Ascending aorta (tissue), 2 donors: ENCODE measurements around the gene ST8SIA1. TPM values are rescaled to one million over a fixed set of nuclear protein-coding genes. Genes with fewer than 3 reads are reported as not detected.

Source experiments
- DNase-seq, 2 donors: peaks; one replicate each; pipeline ENCODE4 v3.0.0-alpha.2; 2019; ENCODE audit warnings: low spot score in 2 of 2
- H3K27ac ChIP-seq, 2 donors: fragments of 200-600 bp; sonication (generic); one replicate each; pipeline ENCODE4 v1.5.1; 2016 to 2017; ENCODE audit warnings: mild to moderate bottlenecking in 1 of 2
- H3K27me3 ChIP-seq: fragments of 200-600 bp; sonication (generic); one replicate; pipeline ENCODE4 v1.5.1; 2017
- H3K36me3 ChIP-seq, 2 donors: fragments of 200-600 bp; sonication (generic); one replicate each; pipeline ENCODE4 v1.5.1; 2016
- H3K4me1 ChIP-seq, 2 donors: fragments of 200-600 bp; sonication (generic); one replicate each; pipeline ENCODE4 v1.5.1; 2016 to 2017; ENCODE audit warnings: mild to moderate bottlenecking in 1 of 2
- H3K4me3 ChIP-seq, 2 donors: fragments of 200-600 bp; sonication (generic); one replicate each; pipeline ENCODE4 v1.5.1; 2016 to 2017; ENCODE audit warnings: mild to moderate bottlenecking in 1 of 2
- H3K9me3 ChIP-seq, 2 donors: fragments of 200-600 bp; sonication (generic); one replicate each; pipeline ENCODE4 v1.5.1; 2016
- CTCF ChIP-seq, 3 experiments: fragments of 200-600 bp in 2 of 3; fragments of 450-650 bp in 1 of 3; sonication (generic) in 2 of 3; IDR thresholded peaks; one replicate each; pipeline ENCODE4 v1.5.1; 2016 to 2019; ENCODE audit warnings: antibody characterized with exemption in 3 of 3, mild to moderate bottlenecking in 1 of 3, moderate library complexity in 1 of 3
- intact Hi-C: fragments of 100-400 bp; cut with DNase I; formaldehyde crosslinking; loops from one replicate; pipeline ENCODE4 v1.15.1; 2023
- total RNA-seq: library from RNA; depleted of rRNA; stranded (reverse); fragments of >200 nt; gene quantifications from one replicate; pipeline ENCODE4 v1.1.0, GENCODE V29; 2016

Gene ST8SIA1
- total RNA-seq, 1 donor from 2014 or later, result 9.7 TPM

- H3K4me1 ChIP-seq, result no peaks in the 10 kb centered on the region
- no peak for DNase-seq
- H3K36me3 ChIP-seq, result no peaks in the 10 kb centered on the region
- no peaks in the 10 kb centered on the region for H3K9me3 ChIP-seq
- no peak overlapping the region for H3K27ac ChIP-seq
- TF ChIP-seq CTCF (IDR thresholded peaks at IDR 0.05), result no peak
- no peaks in the 10 kb centered on the region for H3K27me3 ChIP-seq
- intact Hi-C loops, result no loop called here
- H3K4me3 ChIP-seq, result no peak overlapping the region
Observed at GRCh38 chr12:22257100-22257499, 77.4 kb downstream of the ST8SIA1 start.

- H3K27ac ChIP-seq, result no peak overlapping the region
- H3K4me3 ChIP-seq, result no peak overlapping the region
- no peaks in the 10 kb centered on the region for H3K27me3 ChIP-seq
- no peaks in the 10 kb centered on the region for H3K36me3 ChIP-seq
- no peaks in the 10 kb centered on the region for H3K9me3 ChIP-seq
- DNase-seq, result no peak
- H3K4me1 ChIP-seq, result no peaks in the 10 kb centered on the region
- no peak for TF ChIP-seq CTCF (IDR thresholded peaks at IDR 0.05)
- intact Hi-C loops, result no loop called here
Observed at GRCh38 chr12:22256605-22257004, 77.9 kb downstream of the ST8SIA1 start.

GRCh38 chr12:22256041-22256441 is 78.5 kb downstream of the ST8SIA1 start:
- H3K36me3 ChIP-seq, result no peaks in the 10 kb centered on the region
- TF ChIP-seq CTCF (IDR thresholded peaks at IDR 0.05), result no peak
- no peaks in the 10 kb centered on the region for H3K9me3 ChIP-seq
- H3K4me3 ChIP-seq, result no peak overlapping the region
- H3K27ac ChIP-seq, result no peak overlapping the region
- no peak for DNase-seq
- no peaks in the 10 kb centered on the region for H3K27me3 ChIP-seq
- intact Hi-C loops, result no loop called here
- H3K4me1 ChIP-seq, result no peaks in the 10 kb centered on the region

- H3K36me3 ChIP-seq, result no peaks in the 10 kb centered on the region
- H3K27me3 ChIP-seq, result no peaks in the 10 kb centered on the region
- H3K9me3 ChIP-seq, result no peaks in the 10 kb centered on the region
- DNase-seq, result no peak
- no peaks in the 10 kb centered on the region for H3K4me1 ChIP-seq
- H3K4me3 ChIP-seq, result no peak overlapping the region
- no peak for TF ChIP-seq CTCF (IDR thresholded peaks at IDR 0.05)
- intact Hi-C loops, result no loop called here
- H3K27ac ChIP-seq, result no peak overlapping the region
Observed at GRCh38 chr12:22255097-22255496, 79.4 kb downstream of the ST8SIA1 start.

- no peaks in the 10 kb centered on the region for H3K27me3 ChIP-seq
- no peak for DNase-seq
- TF ChIP-seq CTCF (IDR thresholded peaks at IDR 0.05), result no peak
- no peaks in the 10 kb centered on the region for H3K4me1 ChIP-seq
- H3K36me3 ChIP-seq, result no peaks in the 10 kb centered on the region
- no peak overlapping the region for H3K27ac ChIP-seq
- no peaks in the 10 kb centered on the region for H3K9me3 ChIP-seq
- intact Hi-C loops, result no loop called here
- H3K4me3 ChIP-seq, result no peak overlapping the region
Observed at GRCh38 chr12:22254478-22254877, 80.0 kb downstream of the ST8SIA1 start.

- H3K9me3 ChIP-seq, result no peaks in the 10 kb centered on the region
- H3K27ac ChIP-seq, result no peak overlapping the region
- H3K36me3 ChIP-seq, result no peaks in the 10 kb centered on the region
- H3K4me1 ChIP-seq, result no peaks in the 10 kb centered on the region
- H3K4me3 ChIP-seq, result no peak overlapping the region
- intact Hi-C loops, result no loop called here
- TF ChIP-seq CTCF (IDR thresholded peaks at IDR 0.05), result no peak
- H3K27me3 ChIP-seq, result no peaks in the 10 kb centered on the region
- DNase-seq, result no peak
Observed at GRCh38 chr12:22252057-22252456, 82.5 kb downstream of the ST8SIA1 start.
